Measurements from ENCODE around the gene EBF4. TPM values are rescaled to one million over a fixed set of nuclear protein-coding genes. Genes with fewer than 3 reads are reported as not detected.
A peak's percentile ranks its signal among the peaks of the same experiment; 100 is the strongest.

Gene EBF4
- total RNA-seq, 1 donor from 2014 or later = 15.3 TPM

DNA sequence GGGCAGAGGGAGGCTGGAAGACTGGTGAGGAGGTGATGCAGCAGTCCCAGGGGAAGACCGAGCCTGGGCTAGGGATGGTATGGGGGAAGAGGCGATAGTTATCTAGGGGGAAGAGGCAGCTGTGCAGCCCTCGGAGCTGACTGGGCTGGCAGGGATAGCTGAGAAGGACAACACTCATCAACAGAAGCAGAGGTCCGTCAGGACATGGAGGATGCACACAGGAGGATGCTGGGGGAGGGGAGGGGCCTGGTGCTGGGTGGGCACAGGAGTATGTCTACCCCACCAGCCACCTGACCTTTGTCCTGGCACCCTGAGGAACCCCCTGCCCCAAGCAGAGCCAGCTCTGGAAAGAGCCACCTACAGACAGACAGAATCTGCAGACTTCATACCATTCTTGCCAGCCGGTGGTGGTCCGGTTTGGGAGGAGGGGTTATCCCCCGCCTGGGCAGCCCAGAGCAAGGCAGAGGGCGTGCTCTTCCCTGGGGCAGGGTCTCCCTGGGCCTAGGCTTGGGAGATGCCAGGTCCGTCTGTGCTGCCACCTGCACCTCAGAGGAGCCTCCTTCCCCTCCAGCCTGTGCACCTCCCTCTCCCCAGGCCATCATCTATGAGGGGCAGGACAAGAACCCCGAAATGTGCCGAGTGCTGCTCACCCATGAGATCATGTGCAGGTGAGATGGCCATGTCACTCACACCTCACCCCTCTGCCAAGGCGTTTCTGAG lies 14.9 kb downstream of the EBF4 start:
- no peaks in the 10 kb centered on the region for H3K4me1 ChIP-seq
- ATAC-seq (peak in 1 of 2 donors; percentile 27), DNase-seq (no peak)
- no peaks in the 10 kb centered on the region for H3K36me3 ChIP-seq
- no peaks in the 10 kb centered on the region for H3K9me3 ChIP-seq
- TF ChIP-seq, protein P1, sequence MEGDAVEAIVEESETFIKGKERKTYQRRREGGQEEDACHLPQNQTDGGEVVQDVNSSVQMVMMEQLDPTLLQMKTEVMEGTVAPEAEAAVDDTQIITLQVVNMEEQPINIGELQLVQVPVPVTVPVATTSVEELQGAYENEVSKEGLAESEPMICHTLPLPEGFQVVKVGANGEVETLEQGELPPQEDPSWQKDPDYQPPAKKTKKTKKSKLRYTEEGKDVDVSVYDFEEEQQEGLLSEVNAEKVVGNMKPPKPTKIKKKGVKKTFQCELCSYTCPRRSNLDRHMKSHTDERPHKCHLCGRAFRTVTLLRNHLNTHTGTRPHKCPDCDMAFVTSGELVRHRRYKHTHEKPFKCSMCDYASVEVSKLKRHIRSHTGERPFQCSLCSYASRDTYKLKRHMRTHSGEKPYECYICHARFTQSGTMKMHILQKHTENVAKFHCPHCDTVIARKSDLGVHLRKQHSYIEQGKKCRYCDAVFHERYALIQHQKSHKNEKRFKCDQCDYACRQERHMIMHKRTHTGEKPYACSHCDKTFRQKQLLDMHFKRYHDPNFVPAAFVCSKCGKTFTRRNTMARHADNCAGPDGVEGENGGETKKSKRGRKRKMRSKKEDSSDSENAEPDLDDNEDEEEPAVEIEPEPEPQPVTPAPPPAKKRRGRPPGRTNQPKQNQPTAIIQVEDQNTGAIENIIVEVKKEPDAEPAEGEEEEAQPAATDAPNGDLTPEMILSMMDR (IDR thresholded peaks at IDR 0.05) = no peak
- H3K4me3 ChIP-seq = no peak overlapping the region
- no peak overlapping the region for H3K27ac ChIP-seq
- H3K27me3 ChIP-seq (ENCODE audit: low read depth) = peaks cover 5% of the 10 kb centered on the region
- intact Hi-C loops (cut with DNase I) = no loop called here

DNA sequence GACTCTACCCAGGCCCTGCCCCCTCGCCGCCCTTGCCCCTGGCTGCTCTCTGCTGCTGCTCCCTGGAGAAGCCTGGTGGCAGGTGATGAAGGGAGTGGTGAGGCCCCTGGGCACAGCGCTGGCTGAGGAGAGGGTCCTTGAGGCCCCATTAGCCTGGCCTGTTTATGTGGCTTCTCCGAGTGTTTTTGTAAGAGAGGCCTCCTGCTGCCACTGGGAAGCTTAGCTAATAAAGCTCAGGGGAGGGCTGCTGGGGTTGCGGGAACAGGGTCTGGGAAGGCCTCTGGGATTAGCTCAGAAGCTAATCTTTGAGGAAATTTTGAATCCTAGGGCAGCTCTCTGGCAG lies 15.5 kb downstream of the EBF4 start:
- H3K27ac ChIP-seq = no peak overlapping the region
- ATAC-seq (peak; percentile 9 to 31), DNase-seq (no peak)
- no peaks in the 10 kb centered on the region for H3K9me3 ChIP-seq
- intact Hi-C loops (cut with DNase I) = no loop called here
- TF ChIP-seq, protein P1 (IDR thresholded peaks at IDR 0.05) = no peak
- H3K27me3 ChIP-seq (ENCODE audit: low read depth) = peaks cover 5% of the 10 kb centered on the region
- H3K36me3 ChIP-seq = no peaks in the 10 kb centered on the region
- H3K4me1 ChIP-seq = no peaks in the 10 kb centered on the region
- no peak overlapping the region for H3K4me3 ChIP-seq

DNA sequence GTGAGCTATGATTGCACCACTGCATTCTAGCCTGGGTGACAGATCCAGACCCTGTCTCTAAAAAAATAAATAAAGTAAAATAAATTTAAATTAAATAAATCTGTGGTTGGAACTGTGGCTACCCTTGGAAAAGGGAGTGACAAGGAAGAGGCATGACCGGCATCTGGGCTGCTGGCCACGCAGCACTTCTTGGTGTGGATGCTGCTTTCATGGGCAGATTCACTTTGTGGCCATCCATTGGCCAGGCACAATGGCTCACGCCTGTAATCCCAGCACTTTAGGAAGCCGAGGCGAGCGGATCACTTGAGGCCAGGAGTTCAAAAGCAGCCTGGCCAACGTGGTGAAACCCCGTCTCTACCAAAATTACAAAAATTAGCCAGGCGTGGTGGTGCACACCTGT lies 16.1 kb downstream of the EBF4 start:
- no peaks in the 10 kb centered on the region for H3K36me3 ChIP-seq
- no peak overlapping the region for H3K27ac ChIP-seq
- peaks cover 5% of the 10 kb centered on the region for H3K27me3 ChIP-seq (ENCODE audit: low read depth)
- intact Hi-C loops (cut with DNase I) = no loop called here
- DNase-seq (no peak), ATAC-seq (no peak)
- no peak overlapping the region for H3K4me3 ChIP-seq
- H3K9me3 ChIP-seq = no peaks in the 10 kb centered on the region
- no peaks in the 10 kb centered on the region for H3K4me1 ChIP-seq
- TF ChIP-seq, protein P1 (IDR thresholded peaks at IDR 0.05) = no peak

DNA sequence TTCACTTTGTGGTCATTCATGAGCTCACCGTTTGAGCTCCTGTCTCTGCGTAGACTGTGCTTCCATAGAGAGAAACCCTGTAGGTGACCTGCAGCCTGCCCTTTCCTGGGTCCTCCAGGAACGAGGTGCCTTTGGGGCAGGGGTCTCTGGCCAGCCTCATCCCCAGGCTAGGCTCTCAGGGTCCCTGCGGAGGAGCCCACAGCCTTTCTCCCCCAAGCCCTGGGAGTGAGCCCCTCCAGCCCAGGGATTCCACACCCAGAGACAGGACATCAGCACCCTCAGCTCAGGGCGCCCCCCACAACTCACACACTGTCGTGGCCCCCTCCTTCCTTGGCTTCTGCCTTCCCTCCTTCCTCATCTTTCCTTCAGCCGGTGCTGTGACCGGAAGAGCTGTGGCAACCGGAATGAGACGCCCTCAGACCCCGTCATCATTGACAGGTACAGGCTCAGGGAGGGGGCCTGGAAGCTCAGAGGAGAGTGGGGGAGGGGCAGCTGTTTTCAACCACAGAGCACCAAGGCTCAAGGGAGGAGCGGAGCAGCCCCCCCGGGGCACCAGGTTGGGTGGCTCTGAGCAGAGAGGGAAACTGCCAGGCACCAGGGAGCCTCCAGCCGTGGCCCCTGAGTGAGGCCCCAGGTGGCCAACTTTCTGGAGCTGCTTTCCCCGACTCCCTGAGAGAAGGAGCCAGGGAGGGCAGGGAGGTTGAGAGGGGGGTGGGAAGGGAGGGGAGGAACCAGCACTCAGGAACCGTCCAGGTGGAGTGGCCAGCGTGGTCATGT lies 16.8 kb downstream of the EBF4 start:
- H3K9me3 ChIP-seq = no peaks in the 10 kb centered on the region
- intact Hi-C loops (cut with DNase I) = no loop called here
- H3K36me3 ChIP-seq = no peaks in the 10 kb centered on the region
- TF ChIP-seq, protein P1 (IDR thresholded peaks at IDR 0.05) = no peak
- H3K4me3 ChIP-seq = no peak overlapping the region
- ATAC-seq (no peak), DNase-seq (no peak)
- no peak overlapping the region for H3K27ac ChIP-seq
- H3K27me3 ChIP-seq (ENCODE audit: low read depth) = peaks cover 5% of the 10 kb centered on the region
- H3K4me1 ChIP-seq = no peaks in the 10 kb centered on the region

DNA sequence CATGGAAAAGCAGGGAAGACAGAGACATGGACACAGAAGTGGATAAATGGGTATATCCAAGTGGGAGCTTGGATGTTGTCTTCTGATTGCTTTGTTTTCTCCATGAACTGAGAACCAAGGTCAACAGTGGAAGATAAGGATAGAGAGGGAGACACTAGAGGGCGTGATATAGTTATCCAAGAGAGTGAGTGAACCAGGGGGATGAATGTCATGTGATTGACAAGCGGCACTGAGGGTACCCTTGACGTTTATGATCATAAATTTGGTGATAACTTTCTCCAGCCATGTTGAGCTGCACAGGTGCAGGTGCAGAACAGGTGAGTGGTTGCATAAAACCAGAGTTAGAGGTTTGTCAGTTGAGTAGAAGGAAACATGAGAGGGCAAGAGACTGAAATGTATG lies 20.7 kb downstream of the EBF4 start:
- H3K27ac ChIP-seq = no peak overlapping the region
- H3K27me3 ChIP-seq (ENCODE audit: low read depth) = peaks cover 5% of the 10 kb centered on the region
- no peaks in the 10 kb centered on the region for H3K4me1 ChIP-seq
- no peaks in the 10 kb centered on the region for H3K36me3 ChIP-seq
- TF ChIP-seq, protein P1 (IDR thresholded peaks at IDR 0.05) = peak; percentile 19
- intact Hi-C loops (cut with DNase I) = no loop called here
- H3K4me3 ChIP-seq = no peak overlapping the region
- DNase-seq (no peak), ATAC-seq (no peak)
- no peaks in the 10 kb centered on the region for H3K9me3 ChIP-seq
